GM21529 (cell line): ENCODE results near the gene INAFM1.

Source experiments
- ATAC-seq: cut with Tn5 transposase; IDR thresholded peaks from one replicate; pipeline ENCODE4 v1.9.1; 2021; ENCODE audit not compliant: unreplicated experiment

INAFM1 gene

DNA sequence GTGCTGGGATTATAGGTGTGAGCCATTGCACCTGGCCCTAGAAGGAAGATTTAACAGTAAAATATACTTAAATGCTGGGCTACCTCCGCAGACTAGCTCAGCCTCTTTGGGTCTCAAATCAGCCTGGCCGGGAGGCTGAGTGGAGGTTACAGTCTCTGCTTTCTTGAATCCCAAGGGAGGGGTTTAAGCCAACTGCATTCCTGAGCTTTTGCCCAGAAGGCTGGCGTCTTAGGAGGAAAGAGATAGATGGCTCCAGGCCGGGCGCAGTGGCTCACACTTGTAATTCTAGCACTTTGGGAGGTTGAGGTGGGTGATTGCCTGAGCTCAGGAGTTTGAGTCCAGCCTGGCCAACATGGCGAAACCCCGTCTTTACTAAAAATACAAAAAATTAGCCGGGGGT is 34.4 kb downstream of the INAFM1 start:
- no peak for ATAC-seq

GRCh38 chr19:47309608-47310007 is 34.9 kb downstream of the INAFM1 start, which contains the start of gene C5AR1:
C5AR1 (plus strand) TSS chr19:47309861; CDS start chr19:47309896, 35 bp downstream.
- no peak for ATAC-seq

- no peak for ATAC-seq
Measured at GRCh38 chr19:47310323-47310722, 35.6 kb downstream of the INAFM1 start.

- ATAC-seq: no peak
Measured at GRCh38 chr19:47310819-47311218, 36.1 kb downstream of the INAFM1 start.

DNA sequence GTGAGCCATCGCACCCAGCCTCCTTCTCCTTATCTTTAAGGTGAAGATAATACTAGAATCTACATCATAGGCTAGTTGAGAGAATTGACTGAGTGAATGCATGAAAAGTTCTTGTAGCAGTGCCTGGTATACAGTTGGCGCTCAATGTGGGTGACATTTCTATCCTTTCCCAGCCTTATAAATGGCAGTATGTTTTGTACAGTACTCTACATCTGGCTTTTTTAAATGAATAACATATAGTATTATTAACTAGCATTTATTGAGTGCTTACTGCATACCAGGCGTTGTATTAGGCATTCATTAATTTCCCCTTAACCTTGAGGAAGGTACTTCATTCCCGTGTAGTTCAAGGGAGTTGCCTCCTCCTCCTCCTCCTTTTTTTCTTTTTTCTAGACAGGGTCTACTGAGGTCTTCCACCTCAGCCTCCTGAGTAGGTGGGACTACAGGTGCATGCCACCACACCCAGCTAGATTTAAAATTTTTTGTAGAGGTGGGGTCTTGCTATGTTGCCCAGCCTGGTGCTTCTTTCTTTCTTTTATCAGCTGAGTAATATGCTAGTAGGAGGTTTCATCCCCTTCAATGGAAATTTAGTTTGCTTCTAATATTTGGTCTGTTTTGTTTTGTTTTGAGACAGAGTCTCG is 37.8 kb downstream of the INAFM1 start:
- ATAC-seq: no peak

- no peak for ATAC-seq
Measured at GRCh38 chr19:47313754-47314295, 39.1 kb downstream of the INAFM1 start.

DNA sequence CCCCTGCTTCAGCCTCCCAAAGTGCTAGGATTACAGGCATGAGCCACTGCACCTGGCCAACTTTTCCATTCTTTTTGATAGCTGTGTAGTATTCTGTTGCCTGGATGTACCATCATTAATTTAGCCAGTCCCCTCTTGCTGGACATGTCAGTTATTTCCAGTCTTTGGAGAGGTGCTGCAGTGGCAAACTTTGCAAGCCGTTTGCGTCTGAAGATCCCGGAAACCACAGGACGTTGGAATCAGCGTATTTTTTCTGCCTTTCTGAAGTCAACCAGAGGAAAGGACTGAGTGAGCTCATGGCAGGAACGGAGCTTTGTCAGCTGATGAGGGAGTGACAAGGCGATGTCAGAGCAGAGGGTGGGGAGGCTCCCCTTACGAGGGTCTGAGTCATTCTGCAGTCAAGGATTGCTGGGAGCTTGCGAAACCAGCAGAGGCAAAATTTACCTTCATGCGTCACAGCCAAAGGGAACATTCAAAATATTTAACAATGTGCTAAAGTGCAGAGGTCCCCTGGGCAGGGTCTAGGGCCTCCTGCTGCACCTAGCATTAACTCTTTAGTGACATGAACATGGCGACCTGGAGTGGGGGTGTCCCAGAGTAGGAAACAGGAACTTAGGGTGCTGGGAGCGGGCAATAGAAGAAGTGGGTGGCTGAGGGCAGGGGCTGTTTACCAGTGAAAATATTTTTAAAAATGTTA is 40.6 kb downstream of the INAFM1 start:
- no peak for ATAC-seq

DNA sequence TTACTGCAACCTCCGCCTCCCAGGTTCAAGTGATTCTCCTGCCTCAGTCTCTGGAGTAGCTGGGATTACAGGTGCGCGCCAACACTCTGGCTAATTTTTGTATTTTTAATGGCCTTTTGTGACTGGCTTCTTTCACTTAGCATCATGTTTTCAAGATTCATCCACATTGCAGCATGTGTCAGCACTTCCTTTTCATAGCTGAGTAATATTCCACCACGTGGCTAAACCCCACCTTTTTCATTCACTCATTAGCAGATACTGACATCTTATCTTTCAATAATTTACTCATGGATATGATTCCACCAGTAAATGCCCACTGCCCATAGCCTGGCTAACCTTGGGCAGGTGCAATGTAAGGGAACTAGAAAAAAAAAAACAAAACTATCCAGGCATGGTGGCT is 41.8 kb downstream of the INAFM1 start:
- ATAC-seq: no peak

DNA sequence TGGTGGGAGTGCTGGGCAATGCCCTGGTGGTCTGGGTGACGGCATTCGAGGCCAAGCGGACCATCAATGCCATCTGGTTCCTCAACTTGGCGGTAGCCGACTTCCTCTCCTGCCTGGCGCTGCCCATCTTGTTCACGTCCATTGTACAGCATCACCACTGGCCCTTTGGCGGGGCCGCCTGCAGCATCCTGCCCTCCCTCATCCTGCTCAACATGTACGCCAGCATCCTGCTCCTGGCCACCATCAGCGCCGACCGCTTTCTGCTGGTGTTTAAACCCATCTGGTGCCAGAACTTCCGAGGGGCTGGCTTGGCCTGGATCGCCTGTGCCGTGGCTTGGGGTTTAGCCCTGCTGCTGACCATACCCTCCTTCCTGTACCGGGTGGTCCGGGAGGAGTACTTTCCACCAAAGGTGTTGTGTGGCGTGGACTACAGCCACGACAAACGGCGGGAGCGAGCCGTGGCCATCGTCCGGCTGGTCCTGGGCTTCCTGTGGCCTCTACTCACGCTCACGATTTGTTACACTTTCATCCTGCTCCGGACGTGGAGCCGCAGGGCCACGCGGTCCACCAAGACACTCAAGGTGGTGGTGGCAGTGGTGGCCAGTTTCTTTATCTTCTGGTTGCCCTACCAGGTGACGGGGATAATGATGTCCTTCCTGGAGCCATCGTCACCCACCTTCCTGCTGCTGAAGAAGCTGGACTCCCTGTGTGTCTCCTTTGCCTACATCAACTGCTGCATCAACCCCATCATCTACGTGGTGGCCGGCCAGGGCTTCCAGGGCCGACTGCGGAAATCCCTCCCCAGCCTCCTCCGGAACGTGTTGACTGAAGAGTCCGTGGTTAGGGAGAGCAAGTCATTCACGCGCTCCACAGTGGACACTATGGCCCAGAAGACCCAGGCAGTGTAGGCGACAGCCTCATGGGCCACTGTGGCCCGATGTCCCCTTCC is 45.5 kb downstream of the INAFM1 start:
- no peak for ATAC-seq

- ATAC-seq: no peak
Measured at GRCh38 chr19:47321630-47322029, 46.9 kb downstream of the INAFM1 start.

- no peak for ATAC-seq
Measured at GRCh38 chr19:47322058-47322457, 47.4 kb downstream of the INAFM1 start.

GRCh38 chr19:47323409-47323808 is 48.7 kb downstream of the INAFM1 start:
- no peak for ATAC-seq

DNA sequence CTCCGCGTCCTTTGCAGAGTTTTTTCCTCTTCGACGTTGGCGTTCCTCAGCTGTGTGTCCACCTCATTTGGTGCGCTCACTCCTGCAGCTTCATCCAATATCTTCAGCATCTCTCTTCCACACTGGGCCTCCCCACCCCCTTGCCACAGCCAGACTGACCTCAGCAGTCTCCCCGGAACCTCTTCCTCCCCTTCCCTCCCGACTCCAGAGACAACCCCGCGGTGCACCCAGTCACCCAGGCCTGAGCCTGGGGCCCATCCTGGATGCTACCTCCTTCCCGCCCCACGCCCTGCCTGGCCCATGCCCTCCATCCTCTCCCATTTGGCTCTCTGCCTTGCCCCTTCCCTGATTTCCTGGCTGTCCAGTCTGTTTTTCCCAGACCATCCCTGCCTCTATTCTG is 49.2 kb downstream of the INAFM1 start:
- ATAC-seq: no peak

- ATAC-seq: no peak
Measured at GRCh38 chr19:47324502-47324901, 49.8 kb downstream of the INAFM1 start.
